Adrenal gland (tissue), 12 donors: ENCODE data around the gene APBA1. TPM values are rescaled to one million over a fixed set of nuclear protein-coding genes. Genes with fewer than 3 reads are reported as not detected.

Experiments
- DNase-seq, 7 donors: peaks; one replicate each; pipeline ENCODE4 v3.0.0-alpha.2; 2019 to 2020
- H3K27ac ChIP-seq, 5 donors: fragments of 200-600 bp; sonication (generic) in 4 of 5; 1 replicate in 3 of 5; 2 replicates in 2 of 5; pipeline versions ENCODE4 v1.5.1 to v1.8.0; 2016 to 2020; ENCODE audit warnings: mild to moderate bottlenecking in 1 of 5
- H3K27me3 ChIP-seq: fragments of 200-600 bp; 2 replicates; pipeline ENCODE4 v1.8.0; 2021
- H3K36me3 ChIP-seq, 2 donors: fragments of 200-600 bp; replicated peaks in 1 of 2; 1 replicate in 1 of 2; 2 replicates in 1 of 2; pipeline versions ENCODE4 v1.5.1 to v1.8.0; 2018 to 2022
- H3K4me1 ChIP-seq, 2 donors: fragments of 200-600 bp; replicated peaks in 1 of 2; 1 replicate in 1 of 2; 2 replicates in 1 of 2; pipeline versions ENCODE4 v1.5.1 to v1.8.0; 2018 to 2021
- H3K4me3 ChIP-seq, 4 donors: fragments of 200-600 bp; sonication (generic) in 3 of 4; one replicate each; pipeline ENCODE4 v1.5.1; 2016 to 2018
- H3K9me3 ChIP-seq, 3 donors: fragments of 200-600 bp; sonication (generic) in 1 of 3; replicated peaks in 1 of 3; 1 replicate in 2 of 3; 2 replicates in 1 of 3; pipeline versions ENCODE4 v1.5.1 to v1.8.0; 2016 to 2021
- CTCF ChIP-seq, 6 experiments: fragments of 450-650 bp in 4 of 6; fragments of 200-600 bp in 2 of 6; sonication (generic) in 1 of 6; IDR thresholded peaks; 1 replicate in 5 of 6; 2 replicates in 1 of 6; pipeline versions ENCODE4 v1.5.1 to v1.8.0; 2016 to 2021; ENCODE audit warnings: antibody characterized with exemption in 6 of 6, mild to moderate bottlenecking in 2 of 6, moderate library complexity in 1 of 6
- POLR2A ChIP-seq, 2 donors: fragments of 450-650 bp; IDR thresholded peaks; one replicate each; pipeline ENCODE4 v1.6.1; 2017; ENCODE audit warnings: antibody characterized with exemption in 2 of 2, mild to moderate bottlenecking in 2 of 2, moderate library complexity in 1 of 2
- WGBS, 4 donors: extraction: QIAGEN DNeasy Blood & Tissue Kit in 2 of 4; methylation state at CpG; one replicate each; pipeline versions ENCODE4 v1.1.5 to v1.1.7; 2013 to 2017; 5-methylcytosine and 5-hydroxymethylcytosine counted together
- intact Hi-C, 2 donors: fragments of 100-400 bp; cut with DNase I; formaldehyde crosslinking; loops; one replicate each; pipeline versions ENCODE4 v1.14.1 to v1.15.0; 2022 to 2023
- polyA plus RNA-seq, 3 donors: library from polyadenylated mRNA; stranded (reverse); fragments of 200-250 nt in 2 of 3; fragments of 350-450 nt in 1 of 3; fragmentation: Illumina TruSeq in 1 of 3; extraction: RNeasy Lipid Tissue Mini Kit (QIAGEN cat#74804) in 1 of 3; gene quantifications; one replicate each; pipeline ENCODE4 v1.2.3, GENCODE V29; 2013 to 2014
- total RNA-seq, 9 donors: library from RNA; depleted of rRNA in 4 of 9; stranded (reverse); fragments of >200 nt in 4 of 9; fragments of 120-200 nt in 1 of 9; fragmentation: NEBNext Ultra II Directional in 1 of 9; extraction: Animal tissue kit (Norgen Biotek cat#: 25700) in 1 of 9; gene quantifications; one replicate each; pipeline versions ENCODE4 v1.1.0 to v1.2.4, GENCODE V29; 2013 to 2023
- donor health status: healthy with polysubstance abuse.
- donor health status: Bipolar disorder and iron deficiency.
- donor health status: DM: yes; HTN: yes; CAD: no.
- donor health status: DM: no; HTN: no; CAD: no.
- donor health status: DM: no; HTN: no; CAD: no.
- donor health status: DM: yes; HTN: yes; CAD: no.

APBA1 gene
- total and polyA plus RNA-seq, 12 donors, result 0.64 to 6.4 (median 3.5) TPM

- H3K36me3 ChIP-seq, result no peaks in the 10 kb centered on the region
- no peaks in the 10 kb centered on the region for H3K4me1 ChIP-seq
- intact Hi-C loops, result no loop called here
- H3K27ac ChIP-seq, result no peak overlapping the region
- H3K9me3 ChIP-seq, result no peaks in the 10 kb centered on the region
- H3K27me3 ChIP-seq, result no peaks in the 10 kb centered on the region
- no peak overlapping the region for H3K4me3 ChIP-seq
- 29 to 60% (median 46%) methylated on average over 1 of the region's 1 CpG for WGBS, 4 donors
- TF ChIP-seq POLR2A (IDR thresholded peaks at IDR 0.05), result no peak
- TF ChIP-seq CTCF (IDR thresholded peaks at IDR 0.05), result no peak
- DNase-seq, result no peak
These were observed 238.8 kb downstream of the APBA1 start for GRCh38 chr9:69433392-69433791.

- no peaks in the 10 kb centered on the region for H3K9me3 ChIP-seq
- H3K27ac ChIP-seq, result no peak overlapping the region
- intact Hi-C loops, result no loop called here
- no peaks in the 10 kb centered on the region for H3K27me3 ChIP-seq
- DNase-seq, result no peak
- H3K36me3 ChIP-seq, result no peaks in the 10 kb centered on the region
- WGBS, 4 donors, result 84 to 92% (median 87%) methylated on average over 8 to 11 of the region's 11 CpGs
- no peak overlapping the region for H3K4me3 ChIP-seq
- no peak for TF ChIP-seq POLR2A (IDR thresholded peaks at IDR 0.05)
- TF ChIP-seq CTCF (IDR thresholded peaks at IDR 0.05), result no peak
- no peaks in the 10 kb centered on the region for H3K4me1 ChIP-seq
These were observed 239.5 kb downstream of the APBA1 start for GRCh38 chr9:69432623-69433022.

- WGBS, 4 donors, result 78 to 94% (median 87%) methylated on average over 1 of the region's 1 CpG
- Histone ChIP-seq H3K4me3 (no peak overlapping the region), H3K27ac (no peak overlapping the region), H3K4me1 (no peaks in the 10 kb centered on the region), H3K27me3 (no peaks in the 10 kb centered on the region), H3K36me3 (no peaks in the 10 kb centered on the region), H3K9me3 (no peaks in the 10 kb centered on the region)
- TF ChIP-seq CTCF (IDR thresholded peaks at IDR 0.05) (no peak), POLR2A (IDR thresholded peaks at IDR 0.05) (no peak)
- no peak for DNase-seq
- intact Hi-C loops, result no loop called here
These were observed 240.4 kb downstream of the APBA1 start for GRCh38 chr9:69431777-69432176.

- DNase-seq, result no peak
- no peak for TF ChIP-seq POLR2A (IDR thresholded peaks at IDR 0.05)
- no peak for TF ChIP-seq CTCF (IDR thresholded peaks at IDR 0.05)
- H3K4me3 ChIP-seq, result no peak overlapping the region
- intact Hi-C loops, result no loop called here
- H3K4me1 ChIP-seq, result no peaks in the 10 kb centered on the region
- no peaks in the 10 kb centered on the region for H3K9me3 ChIP-seq
- no peak overlapping the region for H3K27ac ChIP-seq
- 87 to 91% (median 90%) methylated on average over 8 to 13 of the region's 13 CpGs for WGBS, 4 donors
- H3K36me3 ChIP-seq, result no peaks in the 10 kb centered on the region
- no peaks in the 10 kb centered on the region for H3K27me3 ChIP-seq
These were observed 241.0 kb downstream of the APBA1 start for GRCh38 chr9:69431203-69431602.
